Liver (tissue), 9 donors: ENCODE measurements around the gene ST14. TPM values are rescaled to one million over a fixed set of nuclear protein-coding genes. Genes with fewer than 3 reads are reported as not detected.

Source experiments
- DNase-seq: peaks from one replicate; pipeline ENCODE4 v3.0.0-alpha.2; 2017; ENCODE audit warnings: low spot score
- H3K27ac ChIP-seq, 2 donors: one replicate each; pipeline ENCODE4 v1.7.0; 2013; ENCODE audit warnings: inconsistent platforms in 2 of 2, low read length in 2 of 2, control low read depth in 1 of 2, low read depth in 1 of 2, mild to moderate bottlenecking in 1 of 2
- H3K27me3 ChIP-seq, 4 donors: one replicate each; pipeline versions ENCODE4 v1.6.1 to v1.7.0; 2013; ENCODE audit warnings: low read length in 3 of 4, inconsistent platforms in 1 of 4, mild to moderate bottlenecking in 1 of 4, moderate library complexity in 1 of 4; ENCODE audit not compliant: control insufficient read depth in 4 of 4, insufficient read depth in 4 of 4
- H3K36me3 ChIP-seq, 4 donors: one replicate each; pipeline versions ENCODE4 v1.6.1 to v1.7.0; 2013; ENCODE audit warnings: low read length in 3 of 4, mild to moderate bottlenecking in 3 of 4, low read depth in 1 of 4, moderate library complexity in 1 of 4; ENCODE audit not compliant: control insufficient read depth in 4 of 4, insufficient read depth in 3 of 4
- H3K4me1 ChIP-seq, 4 donors: one replicate each; pipeline versions ENCODE4 v1.6.1 to v1.7.0; 2013; ENCODE audit warnings: low read length in 3 of 4, mild to moderate bottlenecking in 3 of 4, moderate library complexity in 1 of 4; ENCODE audit not compliant: control insufficient read depth in 4 of 4, insufficient read depth in 4 of 4
- H3K4me3 ChIP-seq, 3 donors: one replicate each; pipeline versions ENCODE4 v1.6.1 to v1.7.0; 2013; ENCODE audit warnings: low read length in 3 of 3, control low read depth in 1 of 3, low read depth in 1 of 3, mild to moderate bottlenecking in 1 of 3
- H3K9ac ChIP-seq, 2 donors: one replicate each; pipeline ENCODE4 v1.7.0; 2013; ENCODE audit warnings: low read length in 2 of 2, mild to moderate bottlenecking in 2 of 2, moderate library complexity in 2 of 2, control low read depth in 1 of 2, low read depth in 1 of 2
- H3K9me3 ChIP-seq, 4 donors: one replicate each; pipeline versions ENCODE4 v1.6.1 to v1.7.0; 2013; ENCODE audit warnings: low read length in 3 of 4; ENCODE audit not compliant: control insufficient read depth in 4 of 4
- CTCF ChIP-seq: fragments of 150-350 bp; IDR thresholded peaks from 2 replicates; pipeline ENCODE4 v1.5.1; 2017; ENCODE audit warnings: improper control_type of control experiment, low read depth, low read length; ENCODE audit not compliant: missing input control
- FOXA1 ChIP-seq: IDR thresholded peaks from 2 replicates; pipeline ENCODE4 v1.6.1; 2016; ENCODE audit warnings: antibody characterized with exemption
- FOXA2 ChIP-seq: IDR thresholded peaks from 2 replicates; pipeline ENCODE4 v1.6.1; 2016; ENCODE audit warnings: antibody characterized with exemption
- GABPA ChIP-seq, 2 donors: IDR thresholded peaks in 1 of 2; conservative IDR thresholded peaks in 1 of 2; 2 replicates each; pipeline ENCODE4 v1.6.1; 2016; ENCODE audit warnings: antibody characterized with exemption in 2 of 2, mild to moderate bottlenecking in 1 of 2, moderate library complexity in 1 of 2
- HNF4G ChIP-seq: IDR thresholded peaks from 2 replicates; pipeline ENCODE4 v1.6.1; 2016; ENCODE audit warnings: antibody characterized with exemption
- JUND ChIP-seq, 2 donors: IDR thresholded peaks; 2 replicates each; pipeline ENCODE4 v1.6.1; 2016; ENCODE audit warnings: antibody characterized with exemption in 2 of 2
- MAX ChIP-seq: IDR thresholded peaks from 2 replicates; pipeline ENCODE4 v1.6.1; 2016; ENCODE audit warnings: antibody characterized with exemption
- RXRA ChIP-seq, 2 donors: IDR thresholded peaks; 2 replicates each; pipeline ENCODE4 v1.6.1; 2017 to 2018; ENCODE audit warnings: antibody characterized with exemption in 2 of 2, mild to moderate bottlenecking in 1 of 2
- TAF1 ChIP-seq: conservative IDR thresholded peaks from 2 replicates; pipeline ENCODE4 v1.6.1; 2016; ENCODE audit warnings: antibody characterized with exemption, mild to moderate bottlenecking
- YY1 ChIP-seq: IDR thresholded peaks from 2 replicates; pipeline ENCODE4 v1.6.1; 2016; ENCODE audit warnings: antibody characterized with exemption, mild to moderate bottlenecking
- ZBTB33 ChIP-seq: IDR thresholded peaks from 2 replicates; pipeline ENCODE4 v1.6.1; 2016; ENCODE audit warnings: antibody characterized with exemption
- WGBS: extraction: QIAGEN DNeasy Blood & Tissue Kit; methylation state at CpG from one replicate; pipeline ENCODE4 v1.1.7; 2013; 5-methylcytosine and 5-hydroxymethylcytosine counted together
- polyA plus RNA-seq, 2 donors: library from polyadenylated mRNA; stranded (reverse) in 1 of 2; unstranded in 1 of 2; fragments of 200-250 nt in 1 of 2; fragments of >200 nt in 1 of 2; fragmentation: Nextera tagmentation in 1 of 2; extraction: Ambion mirVana in 1 of 2; gene quantifications; one replicate each; pipeline versions ENCODE4 v1.2.1 to v1.2.3, GENCODE V29; 2013 to 2015
- total RNA-seq, 2 donors: library from RNA; depleted of rRNA; stranded (reverse); fragments of >200 nt; gene quantifications; one replicate each; pipeline ENCODE4 v1.2.3, GENCODE V29; 2014
- TF ChIP-seq, protein P1 (sequence below): IDR thresholded peaks from 2 replicates; pipeline ENCODE4 v1.6.1; 2016; ENCODE audit warnings: antibody characterized with exemption, mild to moderate bottlenecking
- TF ChIP-seq, protein P2 (sequence below): IDR thresholded peaks from 2 replicates; pipeline ENCODE4 v1.6.1; 2016; ENCODE audit warnings: antibody characterized with exemption
- donor health status: healthy.
- donor health status: healthy.
- donor health status: healthy.
- donor health status: healthy.
- donor health status: healthy.

Gene ST14
- total and polyA plus RNA-seq, 4 donors: 2.8 to 5.9 (median 4.5) TPM

DNA sequence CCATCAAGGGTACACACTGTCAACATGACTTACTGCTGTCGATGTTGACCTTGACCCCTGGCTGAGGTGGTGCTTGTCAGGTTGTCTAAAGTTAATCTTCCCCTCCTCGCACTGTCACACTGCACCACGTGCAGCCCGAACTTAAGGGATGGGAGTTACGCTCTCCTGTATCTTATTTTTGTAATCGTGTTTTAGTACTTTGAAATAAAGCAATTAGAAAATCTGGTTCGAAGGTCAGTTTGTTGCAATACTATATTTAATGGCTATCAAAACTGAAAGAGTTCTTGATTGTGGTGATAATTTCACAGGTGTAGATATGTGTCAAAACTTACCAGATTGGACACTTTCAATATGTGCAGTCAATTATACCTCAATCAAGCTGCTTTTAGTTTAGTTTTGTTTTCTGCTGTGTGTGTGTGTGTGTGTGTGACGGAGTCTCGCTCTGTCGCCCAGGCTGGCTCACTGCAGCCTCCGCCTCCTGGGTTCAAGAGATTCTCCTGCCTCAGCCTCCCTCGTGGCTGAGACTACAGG lies 10.7 kb upstream of the ST14 start:
- no peak overlapping the region for H3K4me3 ChIP-seq
- peaks cover 5 to 40% (median 33%) of the 10 kb centered on the region in 4 donors for H3K4me1 ChIP-seq
- H3K9ac ChIP-seq: no peak overlapping the region
- TF ChIP-seq YY1: no peak
- no peak for TF ChIP-seq MAX
- TF ChIP-seq, protein P1, sequence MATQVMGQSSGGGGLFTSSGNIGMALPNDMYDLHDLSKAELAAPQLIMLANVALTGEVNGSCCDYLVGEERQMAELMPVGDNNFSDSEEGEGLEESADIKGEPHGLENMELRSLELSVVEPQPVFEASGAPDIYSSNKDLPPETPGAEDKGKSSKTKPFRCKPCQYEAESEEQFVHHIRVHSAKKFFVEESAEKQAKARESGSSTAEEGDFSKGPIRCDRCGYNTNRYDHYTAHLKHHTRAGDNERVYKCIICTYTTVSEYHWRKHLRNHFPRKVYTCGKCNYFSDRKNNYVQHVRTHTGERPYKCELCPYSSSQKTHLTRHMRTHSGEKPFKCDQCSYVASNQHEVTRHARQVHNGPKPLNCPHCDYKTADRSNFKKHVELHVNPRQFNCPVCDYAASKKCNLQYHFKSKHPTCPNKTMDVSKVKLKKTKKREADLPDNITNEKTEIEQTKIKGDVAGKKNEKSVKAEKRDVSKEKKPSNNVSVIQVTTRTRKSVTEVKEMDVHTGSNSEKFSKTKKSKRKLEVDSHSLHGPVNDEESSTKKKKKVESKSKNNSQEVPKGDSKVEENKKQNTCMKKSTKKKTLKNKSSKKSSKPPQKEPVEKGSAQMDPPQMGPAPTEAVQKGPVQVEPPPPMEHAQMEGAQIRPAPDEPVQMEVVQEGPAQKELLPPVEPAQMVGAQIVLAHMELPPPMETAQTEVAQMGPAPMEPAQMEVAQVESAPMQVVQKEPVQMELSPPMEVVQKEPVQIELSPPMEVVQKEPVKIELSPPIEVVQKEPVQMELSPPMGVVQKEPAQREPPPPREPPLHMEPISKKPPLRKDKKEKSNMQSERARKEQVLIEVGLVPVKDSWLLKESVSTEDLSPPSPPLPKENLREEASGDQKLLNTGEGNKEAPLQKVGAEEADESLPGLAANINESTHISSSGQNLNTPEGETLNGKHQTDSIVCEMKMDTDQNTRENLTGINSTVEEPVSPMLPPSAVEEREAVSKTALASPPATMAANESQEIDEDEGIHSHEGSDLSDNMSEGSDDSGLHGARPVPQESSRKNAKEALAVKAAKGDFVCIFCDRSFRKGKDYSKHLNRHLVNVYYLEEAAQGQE: no peak
- TF ChIP-seq JUND (IDR thresholded peaks at IDR 0.05): no peak
- TF ChIP-seq FOXA2: no peak
- no peak for TF ChIP-seq HNF4G
- no peak for TF ChIP-seq TAF1
- TF ChIP-seq, protein P2, sequence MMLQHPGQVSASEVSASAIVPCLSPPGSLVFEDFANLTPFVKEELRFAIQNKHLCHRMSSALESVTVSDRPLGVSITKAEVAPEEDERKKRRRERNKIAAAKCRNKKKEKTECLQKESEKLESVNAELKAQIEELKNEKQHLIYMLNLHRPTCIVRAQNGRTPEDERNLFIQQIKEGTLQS: no peak
- no peak for TF ChIP-seq GABPA (IDR thresholded peaks at IDR 0.05 in 1 of 2, conservative IDR thresholded peaks at IDR 0.05 in 1 of 2)
- TF ChIP-seq ZBTB33: no peak
- TF ChIP-seq CTCF: no peak
- TF ChIP-seq RXRA (IDR thresholded peaks at IDR 0.05): no peak
- DNase-seq: no peak
- no peaks in the 10 kb centered on the region for H3K27me3 ChIP-seq
- no peaks in the 10 kb centered on the region for H3K9me3 ChIP-seq
- H3K36me3 ChIP-seq: peaks cover 0 to 6% (median under 1%) of the 10 kb centered on the region in 4 donors
- 78% methylated on average over 12 of the region's 12 CpGs for WGBS
- no peak overlapping the region for H3K27ac ChIP-seq

GRCh38 chr11:130150790-130151189 lies 8.8 kb upstream of the ST14 start:
- no peaks in the 10 kb centered on the region for H3K27me3 ChIP-seq
- H3K36me3 ChIP-seq: peaks cover 0 to 2% (median 0%) of the 10 kb centered on the region in 4 donors
- H3K4me3 ChIP-seq: no peak overlapping the region
- peaks cover 0 to 21% (median 16%) of the 10 kb centered on the region in 4 donors for H3K4me1 ChIP-seq
- no peaks in the 10 kb centered on the region for H3K9me3 ChIP-seq
- TF ChIP-seq FOXA1 (no peak), ZBTB33 (no peak), MAX (no peak), CTCF (no peak), GABPA (IDR thresholded peaks at IDR 0.05 in 1 of 2, conservative IDR thresholded peaks at IDR 0.05 in 1 of 2) (no peak), RXRA (IDR thresholded peaks at IDR 0.05) (no peak)
- H3K9ac ChIP-seq: no peak overlapping the region
- DNase-seq: no peak
- H3K27ac ChIP-seq: no peak overlapping the region
- WGBS: 97% methylated on average over 7 of the region's 7 CpGs
